GM23248 (cell line): ENCODE measurements around the gene ATF2. TPM values are rescaled to one million over a fixed set of nuclear protein-coding genes. Genes with fewer than 3 reads are reported as not detected.
A peak's percentile ranks its signal among the peaks of the same experiment; 100 is the strongest.

ENCODE experiments used
- DNase-seq: peaks from one replicate; pipeline ENCODE4 v3.0.0-alpha.2; 2015
- H2AFZ ChIP-seq: fragments of 200-600 bp; sonication (generic); 2 replicates; pipeline ENCODE4 v1.6.1; 2016; ENCODE audit warnings: antibody characterized with exemption
- H3F3A ChIP-seq: fragments of 200-600 bp; sonication (generic); 2 replicates; pipeline ENCODE4 v1.6.1; 2016; ENCODE audit warnings: mild to moderate bottlenecking, antibody characterized with exemption, mixed run types; ENCODE audit not compliant: insufficient read depth
- H3K27ac ChIP-seq: fragments of 200-600 bp; sonication (generic); 2 replicates; pipeline ENCODE4 v1.5.1; 2016; ENCODE audit warnings: mild to moderate bottlenecking
- H3K27me3 ChIP-seq: fragments of 200-600 bp; sonication (generic); replicated peaks from 2 replicates; pipeline ENCODE4 v1.6.1; 2016; ENCODE audit warnings: mild to moderate bottlenecking; ENCODE audit not compliant: insufficient read depth
- H3K36me3 ChIP-seq: fragments of 200-600 bp; sonication (generic); 2 replicates; pipeline ENCODE4 v1.6.1; 2016; ENCODE audit warnings: low read depth, mild to moderate bottlenecking
- H3K4me1 ChIP-seq: fragments of 200-600 bp; sonication (generic); 2 replicates; pipeline ENCODE4 v1.6.1; 2016; ENCODE audit warnings: mild to moderate bottlenecking; ENCODE audit not compliant: insufficient read depth
- H3K4me2 ChIP-seq: fragments of 200-600 bp; sonication (generic); one replicate; pipeline ENCODE4 v1.6.1; 2016; ENCODE audit warnings: mild to moderate bottlenecking; ENCODE audit not compliant: unreplicated experiment
- H3K4me3 ChIP-seq: fragments of 200-600 bp; sonication (generic); 2 replicates; pipeline ENCODE4 v1.5.1; 2016; ENCODE audit warnings: mild to moderate bottlenecking
- H3K79me2 ChIP-seq: fragments of 200-600 bp; sonication (generic); 2 replicates; pipeline ENCODE4 v1.6.1; 2016; ENCODE audit warnings: mild to moderate bottlenecking; ENCODE audit not compliant: insufficient read depth
- H3K9ac ChIP-seq: fragments of 200-600 bp; sonication (generic); 2 replicates; pipeline ENCODE4 v1.6.1; 2016; ENCODE audit warnings: mild to moderate bottlenecking
- H3K9me2 ChIP-seq: fragments of 200-600 bp; sonication (generic); 2 replicates; pipeline ENCODE4 v1.6.1; 2016; ENCODE audit warnings: mixed run types, mild to moderate bottlenecking, moderate library complexity; ENCODE audit not compliant: insufficient read depth
- H3K9me3 ChIP-seq: fragments of 200-600 bp; sonication (generic); one replicate; pipeline ENCODE4 v1.6.1; 2017; ENCODE audit warnings: low read depth
- H4K20me1 ChIP-seq: fragments of 200-600 bp; sonication (generic); 2 replicates; pipeline ENCODE4 v1.6.0; 2016; ENCODE audit not compliant: insufficient read depth
- EZH2 ChIP-seq: fragments of 200-600 bp; sonication (generic); IDR thresholded peaks from 2 replicates; pipeline ENCODE4 v1.6.1; 2018; ENCODE audit warnings: antibody characterized with exemption, mild to moderate bottlenecking; ENCODE audit not compliant: insufficient read depth, poor library complexity, severe bottlenecking
- EZH2phosphoT487 ChIP-seq: fragments of 200-600 bp; sonication (generic); IDR thresholded peaks from 2 replicates; pipeline ENCODE4 v1.6.1; 2018; ENCODE audit warnings: antibody characterized with exemption, moderate library complexity, mild to moderate bottlenecking, low read depth; ENCODE audit not compliant: insufficient read depth
- WGBS, 2 experiments: methylation state at CpG; one replicate each; pipeline ENCODE4 v1.1.6; 2015 to 2017; ENCODE audit warnings: low lambda C conversion rate in 2 of 2, low coverage in 1 of 2; ENCODE audit errors: missing lambda C conversion rate in 2 of 2; 5-methylcytosine and 5-hydroxymethylcytosine counted together
- in situ Hi-C: fragments of 300-500 bp; cut with MboI; formaldehyde crosslinking; loops from 2 replicates; pipeline ENCODE4 v1.15.0; 2020
- polyA plus RNA-seq: library from polyadenylated mRNA; unstranded; fragments of >200 nt; fragmentation: Nextera tagmentation; extraction: Ambion mirVana; gene quantifications from 2 replicates; pipeline ENCODE4 v1.2.1, GENCODE V29; 2016
- total RNA-seq: library from RNA; depleted of rRNA; stranded (reverse); fragments of >200 nt; shearing (Covaris generic); gene quantifications from 2 replicates; pipeline ENCODE4 v1.2.3, GENCODE V29; 2014

ATF2 gene
- total and polyA plus RNA-seq, 2 experiments from 2014 or later = 26.8 to 33.8 TPM

DNA sequence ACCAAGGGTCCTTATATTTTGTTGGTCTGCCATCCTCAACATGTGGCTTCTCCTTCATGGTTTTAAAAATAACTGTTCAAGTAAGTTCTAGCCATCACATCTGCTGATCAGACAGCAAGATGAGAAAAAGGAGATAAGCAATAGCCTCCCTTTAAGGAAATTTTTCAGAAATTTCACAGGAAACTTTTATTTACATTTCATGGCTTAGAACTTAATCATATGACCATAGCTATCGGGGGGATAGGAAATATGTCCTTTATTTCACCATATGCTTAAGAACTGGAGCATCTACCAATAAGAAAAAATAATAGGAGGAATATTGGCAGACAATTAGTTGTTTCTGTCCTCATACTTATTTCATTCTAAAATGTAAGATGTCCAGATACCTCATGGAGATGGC lies 16.2 kb downstream of the ATF2 start:
- Histone ChIP-seq H3K9me2 (no peaks in the 10 kb centered on the region), H3K79me2 (peaks cover 99% of the 10 kb centered on the region), H3K9me3 (no peaks in the 10 kb centered on the region), H3F3A (peaks cover 12% of the 10 kb centered on the region), H3K4me2 (no peak overlapping the region), H2AFZ (no peak overlapping the region), H3K36me3 (peaks cover 17% of the 10 kb centered on the region; the same call in 1 of the 2 replicates), H3K4me3 (no peak overlapping the region), H4K20me1 (peaks cover 41% of the 10 kb centered on the region; the same call in 1 of the 2 replicates), H3K4me1 (peaks cover 23% of the 10 kb centered on the region), H3K27me3 (no peaks in the 10 kb centered on the region), H3K27ac (no peak overlapping the region), H3K9ac (no peak overlapping the region)
- no peak for DNase-seq
- in situ Hi-C loops = no loop called here
- 96 to 98% methylated on average over 1 of the region's 1 CpG for WGBS, 2 experiments
- TF ChIP-seq EZH2phosphoT487 (no peak), EZH2 (no peak)

DNA sequence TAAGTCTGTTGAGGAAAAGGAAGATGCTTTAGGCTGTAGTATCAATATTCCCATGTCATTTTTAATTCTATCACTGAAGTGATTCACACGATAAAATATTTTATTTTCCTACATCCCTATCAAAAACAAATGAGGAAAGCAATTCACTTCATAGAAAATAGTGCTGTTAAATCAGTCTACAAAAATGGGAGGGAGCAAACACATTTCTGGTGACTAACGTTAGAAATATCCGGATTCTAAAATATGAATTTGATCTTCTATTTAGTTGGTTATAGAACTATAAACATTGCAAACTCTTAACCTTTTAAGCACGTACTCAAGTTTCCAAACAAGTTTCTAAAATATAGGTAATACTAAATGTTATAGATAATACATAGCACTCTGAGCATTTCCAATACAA lies 20.8 kb downstream of the ATF2 start:
- in situ Hi-C loops = no loop called here
- H3F3A ChIP-seq = no peaks in the 10 kb centered on the region
- H3K27me3 ChIP-seq = no peaks in the 10 kb centered on the region
- H3K9ac ChIP-seq = no peak overlapping the region
- WGBS, 2 experiments = 42 to 43% methylated on average over 4 of the region's 4 CpGs
- peak; percentile 23 for DNase-seq
- H3K27ac ChIP-seq = no peak overlapping the region
- peaks cover 100% of the 10 kb centered on the region for H3K79me2 ChIP-seq
- H3K4me1 ChIP-seq = peaks cover 12% of the 10 kb centered on the region
- peaks cover 23% of the 10 kb centered on the region; the same call in 1 of the 2 replicates for H3K36me3 ChIP-seq
- H3K4me3 ChIP-seq = no peak overlapping the region
- no peak for TF ChIP-seq EZH2phosphoT487
- H3K4me2 ChIP-seq = peak overlapping the region; percentile 18
- no peaks in the 10 kb centered on the region for H3K9me3 ChIP-seq
- H4K20me1 ChIP-seq = peaks cover 31% of the 10 kb centered on the region; the same call in 1 of the 2 replicates
- H3K9me2 ChIP-seq = no peaks in the 10 kb centered on the region
- no peak overlapping the region for H2AFZ ChIP-seq

DNA sequence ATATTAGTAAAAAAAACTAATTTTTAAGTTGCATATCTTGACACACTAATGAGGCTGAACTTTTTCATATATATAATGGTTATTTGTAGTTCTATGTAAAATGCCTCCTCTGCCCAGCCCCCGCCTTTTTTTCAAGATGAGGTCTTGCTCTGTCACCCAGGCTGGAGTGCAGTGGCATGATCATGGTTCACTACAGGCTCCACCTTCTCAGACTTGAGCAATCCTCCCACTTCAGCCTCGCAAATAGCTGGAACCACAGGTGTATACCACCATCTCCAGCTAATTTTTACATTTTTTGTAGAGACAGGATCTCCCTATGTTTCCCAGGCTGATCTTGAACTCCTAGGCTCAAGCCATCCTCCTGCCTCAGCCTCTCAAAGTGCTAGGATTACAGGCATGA lies 24.3 kb downstream of the ATF2 start:
- H3K4me3 ChIP-seq = no peak overlapping the region
- H3K79me2 ChIP-seq = peaks cover 99% of the 10 kb centered on the region
- TF ChIP-seq EZH2phosphoT487 = no peak
- no peak for TF ChIP-seq EZH2
- peaks cover 23% of the 10 kb centered on the region for H4K20me1 ChIP-seq
- DNase-seq = no peak
- no peak overlapping the region for H3K9ac ChIP-seq
- H2AFZ ChIP-seq = no peak overlapping the region
- H3K27me3 ChIP-seq = no peaks in the 10 kb centered on the region
- no peak overlapping the region for H3K4me2 ChIP-seq
- peaks cover 20% of the 10 kb centered on the region for H3K4me1 ChIP-seq
- in situ Hi-C loops = no loop called here
- WGBS, 2 experiments = 95 to 100% methylated on average over 2 of the region's 2 CpGs
- no peak overlapping the region for H3K27ac ChIP-seq
- no peaks in the 10 kb centered on the region for H3F3A ChIP-seq
- H3K36me3 ChIP-seq = peaks cover 12% of the 10 kb centered on the region
- no peaks in the 10 kb centered on the region for H3K9me2 ChIP-seq
- no peaks in the 10 kb centered on the region for H3K9me3 ChIP-seq

DNA sequence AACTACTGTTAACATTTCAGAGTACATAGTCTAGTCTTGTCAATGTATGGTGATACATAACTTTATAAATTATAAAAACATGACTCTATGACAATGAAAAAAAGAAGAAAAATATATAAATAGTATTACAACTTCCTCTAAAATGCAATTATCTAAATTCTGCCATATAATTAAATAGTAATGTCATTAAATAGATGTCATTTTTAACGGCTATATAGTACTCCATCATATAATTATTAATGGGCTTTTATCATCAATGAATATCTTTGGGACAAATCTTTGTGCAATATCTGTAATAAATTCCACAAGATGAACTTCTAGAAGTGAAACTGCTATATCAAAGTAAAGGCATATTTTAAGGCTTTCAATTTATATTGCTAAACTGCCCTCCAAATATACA lies 24.8 kb downstream of the ATF2 start:
- no peak overlapping the region for H3K27ac ChIP-seq
- no peaks in the 10 kb centered on the region for H3K9me2 ChIP-seq
- H3K9ac ChIP-seq = no peak overlapping the region
- peaks cover 99% of the 10 kb centered on the region for H3K79me2 ChIP-seq
- in situ Hi-C loops = no loop called here
- DNase-seq = no peak
- TF ChIP-seq EZH2phosphoT487 = no peak
- H4K20me1 ChIP-seq = peaks cover 23% of the 10 kb centered on the region
- peaks cover 20% of the 10 kb centered on the region for H3K4me1 ChIP-seq
- H3F3A ChIP-seq = no peaks in the 10 kb centered on the region
- H3K27me3 ChIP-seq = no peaks in the 10 kb centered on the region
- no peak overlapping the region for H3K4me3 ChIP-seq
- no peaks in the 10 kb centered on the region for H3K9me3 ChIP-seq
- H2AFZ ChIP-seq = no peak overlapping the region
- 98% methylated on average over 1 of the region's 1 CpG for WGBS, 2 experiments
- H3K36me3 ChIP-seq = peaks cover 13% of the 10 kb centered on the region
- H3K4me2 ChIP-seq = no peak overlapping the region

DNA sequence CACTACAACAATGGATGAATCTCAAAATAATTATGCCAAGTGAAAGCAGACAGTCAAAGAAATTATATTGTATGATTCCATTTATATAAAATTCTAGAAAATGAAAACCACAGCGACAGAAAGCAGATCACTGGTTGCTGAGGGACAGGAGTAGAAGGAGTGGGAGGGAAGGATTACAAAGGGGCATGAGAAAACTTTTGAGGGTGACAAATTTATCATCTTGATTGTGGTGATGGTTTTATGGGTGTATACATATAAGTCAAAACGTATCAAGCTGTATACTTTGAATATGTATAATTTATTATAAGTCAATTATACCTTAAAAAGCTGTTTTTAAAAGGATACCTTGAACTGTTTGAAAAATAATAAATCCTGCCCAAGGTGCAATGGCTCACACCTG lies 27.7 kb downstream of the ATF2 start:
- Histone ChIP-seq H3K9me3 (no peaks in the 10 kb centered on the region), H3F3A (no peaks in the 10 kb centered on the region), H3K4me1 (peaks cover 8% of the 10 kb centered on the region; the same call in 1 of the 2 replicates), H3K9ac (peak overlapping the region; percentile 12; the same call in 1 of the 2 replicates), H3K4me3 (no peak overlapping the region), H2AFZ (no peak overlapping the region), H3K9me2 (no peaks in the 10 kb centered on the region), H3K79me2 (peaks cover 99% of the 10 kb centered on the region), H3K4me2 (no peak overlapping the region), H4K20me1 (peaks cover 8% of the 10 kb centered on the region; the same call in 1 of the 2 replicates), H3K27ac (no peak overlapping the region), H3K36me3 (peaks cover 8% of the 10 kb centered on the region), H3K27me3 (no peaks in the 10 kb centered on the region)
- 90 to 94% methylated on average over 2 of the region's 2 CpGs for WGBS, 2 experiments
- in situ Hi-C loops = no loop called here
- no peak for DNase-seq
- no peak for TF ChIP-seq EZH2
